ENCODE measurements around the gene ANKS3.

ANKS3 gene

GRCh38 chr16:4734730-4735535 lies 862 bp upstream of the ANKS3 start:
- peak; percentile 75 to 94 (median 89) for DNase-seq
- intact Hi-C loops (cut with DNase I) = loop anchor here (10.0 kb wide), 1 partner anchor 110 kb away; the partner anchor contains the start of genes GLYR1 and UBN1

- intact Hi-C loops (cut with DNase I) = loop anchor here (10.0 kb wide), 1 partner anchor 111 kb away; the partner anchor contains the start of genes GLYR1 and UBN1
- DNase-seq = peak in 17 of 42 donors; percentile 5 to 51 (median 17)
These were observed 366 bp downstream of the ANKS3 start for GRCh38 chr16:4733747-4734062.

- peak in 1 of 42 donors; percentile 5 for DNase-seq
- intact Hi-C loops (cut with DNase I) = loop anchor here (10.0 kb wide), 1 partner anchor 112 kb away; the partner anchor contains the start of genes GLYR1 and UBN1
These were observed 794 bp downstream of the ANKS3 start for GRCh38 chr16:4733211-4733742.

GRCh38 chr16:4729876-4730275 lies 4.2 kb downstream of the ANKS3 start:
- DNase-seq = no peak
- intact Hi-C loops (cut with DNase I) = loop anchor here (10.0 kb wide), 1 partner anchor 115 kb away; the partner anchor contains the start of genes GLYR1 and UBN1

- DNase-seq = no peak
- intact Hi-C loops (cut with DNase I) = no loop called here
These were observed 5.4 kb downstream of the ANKS3 start for GRCh38 chr16:4728676-4729075.

- intact Hi-C loops (cut with DNase I) = no loop called here
- no peak for DNase-seq
These were observed 7.5 kb downstream of the ANKS3 start for GRCh38 chr16:4726616-4727015.

GRCh38 chr16:4724661-4725270 lies 9.3 kb downstream of the ANKS3 start:
- intact Hi-C loops (cut with DNase I) = no loop called here
- no peak for DNase-seq

- intact Hi-C loops (cut with DNase I) = no loop called here
- DNase-seq = no peak
These were observed 10.9 kb downstream of the ANKS3 start for GRCh38 chr16:4723071-4723767.

- intact Hi-C loops (cut with DNase I) = no loop called here
These were observed 15.6 kb downstream of the ANKS3 start for GRCh38 chr16:4718466-4718865.

GRCh38 chr16:4714996-4715395 lies 19.1 kb downstream of the ANKS3 start:
- DNase-seq = no peak
- intact Hi-C loops (cut with DNase I) = no loop called here

More at GRCh38 chr16:4718466-4718865, 15.6 kb downstream of the ANKS3 start:
- DNase-seq = no peak

- DNase-seq = no peak
- intact Hi-C loops (cut with DNase I) = no loop called here
These were observed 20.2 kb downstream of the ANKS3 start for GRCh38 chr16:4713663-4714501.

GRCh38 chr16:4709481-4709880 lies 24.6 kb downstream of the ANKS3 start:
- intact Hi-C loops (cut with DNase I) = no loop called here
- no peak for DNase-seq

- intact Hi-C loops (cut with DNase I) = no loop called here
- no peak for DNase-seq
These were observed 27.2 kb downstream of the ANKS3 start for GRCh38 chr16:4706871-4707270.

GRCh38 chr16:4704913-4705312 lies 29.2 kb downstream of the ANKS3 start:
- no peak for DNase-seq
- intact Hi-C loops (cut with DNase I) = no loop called here

- intact Hi-C loops (cut with DNase I) = no loop called here
- DNase-seq = no peak
These were observed 29.6 kb downstream of the ANKS3 start for GRCh38 chr16:4704491-4704890.

GRCh38 chr16:4703906-4704305 lies 30.2 kb downstream of the ANKS3 start:
- no peak for DNase-seq
- intact Hi-C loops (cut with DNase I) = no loop called here

- intact Hi-C loops (cut with DNase I) = no loop called here
- peak in 1 of 42 donors; percentile 12 for DNase-seq
These were observed 31.6 kb downstream of the ANKS3 start for GRCh38 chr16:4702466-4702808.

- DNase-seq = peak in 1 of 42 donors; percentile 10
- intact Hi-C loops (cut with DNase I) = no loop called here
These were observed 32.1 kb downstream of the ANKS3 start for GRCh38 chr16:4701791-4702465.

Measured in head of caudate nucleus (tissue), 42 donors.